HG03108 (cell line): ENCODE results near the gene PEPD.

Experiments
- ATAC-seq: cut with Tn5 transposase; IDR thresholded peaks from one replicate; pipeline ENCODE4 v1.9.1; 2021; ENCODE audit warnings: moderate library complexity; ENCODE audit not compliant: unreplicated experiment

Gene PEPD

DNA sequence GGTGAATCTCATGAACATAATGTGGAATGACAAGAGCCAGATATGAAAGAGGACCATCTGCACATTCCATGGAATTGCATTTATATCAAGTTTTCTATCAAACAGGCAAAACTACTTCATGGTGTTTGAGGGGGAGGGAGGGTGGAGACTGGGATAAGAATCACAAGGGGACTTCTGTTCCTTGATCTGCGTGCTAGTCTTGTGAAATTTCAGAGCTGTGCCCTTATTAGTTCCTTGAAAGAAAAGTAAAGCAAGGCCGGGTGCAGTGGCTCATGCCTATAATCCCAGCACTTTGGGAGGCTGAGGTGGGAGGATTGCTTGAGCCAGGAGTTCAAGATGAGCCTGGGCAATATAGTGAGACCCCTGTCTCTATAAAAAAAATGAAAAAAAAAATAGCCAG, 178.3 kb downstream of the PEPD start:
- ATAC-seq = no peak

DNA sequence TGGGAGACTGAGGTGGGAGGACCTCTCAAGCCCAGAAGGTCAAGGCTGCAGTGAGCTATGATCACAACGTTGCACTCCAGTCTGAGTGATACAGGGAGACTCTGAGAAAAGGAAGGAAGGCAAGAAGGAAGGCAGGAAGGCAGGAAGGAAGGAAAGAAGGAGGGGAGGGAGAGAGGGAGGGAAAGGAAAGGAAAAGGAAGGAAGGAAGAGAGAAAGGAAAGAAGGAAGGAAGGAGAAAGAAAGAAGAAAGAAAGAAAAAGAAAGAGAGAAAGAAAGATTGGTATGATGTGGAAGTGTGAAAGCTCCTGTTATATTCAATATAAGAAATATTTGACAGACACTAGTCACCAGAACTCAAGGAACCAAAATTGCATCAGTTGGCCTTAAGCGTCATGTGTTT, 180.6 kb downstream of the PEPD start:
- no peak for ATAC-seq

DNA sequence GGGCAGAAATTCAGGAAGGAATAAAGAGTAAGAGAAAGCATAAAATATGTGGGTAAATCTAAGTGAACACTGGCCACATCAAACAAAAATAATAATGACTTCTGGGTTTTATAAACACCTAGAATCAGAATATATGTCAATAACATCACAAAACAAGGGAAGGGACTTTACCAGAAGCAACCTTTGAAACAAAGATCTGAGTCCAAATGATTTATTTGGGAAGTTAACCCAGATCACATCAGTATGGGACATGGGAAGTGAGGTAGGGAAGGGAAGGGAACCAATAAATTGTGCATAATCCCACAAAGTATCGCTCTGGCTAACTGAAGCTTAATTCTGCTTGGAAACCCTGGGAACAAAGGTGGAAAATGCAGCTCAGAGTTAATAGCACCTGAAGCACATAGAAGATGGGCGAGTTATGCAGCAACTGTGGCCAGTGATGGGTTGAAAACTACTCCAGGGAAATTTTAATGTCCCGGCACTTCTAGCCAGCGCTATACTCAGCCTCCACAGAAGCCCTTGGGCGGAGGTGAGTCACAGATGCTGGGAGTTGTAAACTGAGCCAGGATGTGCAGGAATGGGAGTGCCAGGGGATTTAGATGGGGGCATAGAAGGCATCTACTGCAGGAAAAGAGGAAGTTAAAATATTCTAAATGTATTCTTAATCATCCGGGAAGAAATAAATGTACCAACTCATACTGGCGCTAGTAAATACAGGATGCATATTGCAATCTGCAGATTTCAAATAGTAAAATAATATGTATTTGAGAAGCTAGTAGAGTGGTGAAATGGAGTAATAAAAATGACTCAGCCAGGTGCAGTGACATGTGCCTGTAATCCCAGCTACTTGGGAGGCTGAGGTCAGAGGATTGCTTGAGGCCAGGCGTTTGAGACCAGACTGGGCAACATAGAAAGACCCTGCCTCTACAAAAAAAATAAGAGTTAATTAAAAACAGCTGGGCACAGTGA, 182.3 kb downstream of the PEPD start:
- no peak for ATAC-seq
